Trophoblast cell (in vitro differentiated cells and primary cell): ENCODE results near the gene SMAP1.

Experiments
- DNase-seq, 2 donors: peaks; one replicate each; pipeline ENCODE4 v3.0.0-alpha.2; 2016
- H2AFZ ChIP-seq: 2 replicates; pipeline ENCODE4 v1.6.1; 2013; ENCODE audit warnings: low read length, moderate library complexity, mild to moderate bottlenecking; ENCODE audit not compliant: insufficient read depth, poor library complexity
- H2AK5ac ChIP-seq: 2 replicates; pipeline ENCODE4 v1.6.1; 2013; ENCODE audit warnings: mild to moderate bottlenecking, low read length
- H2BK120ac ChIP-seq: 2 replicates; pipeline ENCODE4 v1.6.1; 2013; ENCODE audit warnings: low read length, mild to moderate bottlenecking, moderate library complexity; ENCODE audit not compliant: insufficient read depth, poor library complexity
- H2BK12ac ChIP-seq: 2 replicates; pipeline ENCODE4 v1.6.1; 2013; ENCODE audit warnings: mild to moderate bottlenecking, low read length, moderate library complexity
- H2BK5ac ChIP-seq: 2 replicates; pipeline ENCODE4 v1.6.1; 2013; ENCODE audit warnings: low read length, low read depth, moderate library complexity, mild to moderate bottlenecking; ENCODE audit not compliant: poor library complexity
- H3K14ac ChIP-seq: 2 replicates; pipeline ENCODE4 v1.6.1; 2013; ENCODE audit warnings: mild to moderate bottlenecking, low read length
- H3K18ac ChIP-seq: 2 replicates; pipeline ENCODE4 v1.6.1; 2013; ENCODE audit warnings: mild to moderate bottlenecking, low read length
- H3K23ac ChIP-seq: 2 replicates; pipeline ENCODE4 v1.6.1; 2013; ENCODE audit warnings: low read length
- H3K27ac ChIP-seq: 2 replicates; pipeline ENCODE4 v1.5.1; 2013; ENCODE audit warnings: low read depth, mild to moderate bottlenecking, inconsistent platforms, low read length, moderate library complexity
- H3K27me3 ChIP-seq: 2 replicates; pipeline ENCODE4 v1.6.1; 2013; ENCODE audit warnings: inconsistent platforms, mild to moderate bottlenecking, low read length, moderate library complexity; ENCODE audit not compliant: insufficient read depth
- H3K36me3 ChIP-seq, 2 experiments: 1 replicate in 1 of 2; 2 replicates in 1 of 2; pipeline ENCODE4 v1.6.1; 2013; ENCODE audit warnings: low read length in 2 of 2, mild to moderate bottlenecking in 2 of 2, moderate library complexity in 1 of 2; ENCODE audit not compliant: insufficient read depth in 2 of 2, control insufficient read depth in 1 of 2
- H3K4ac ChIP-seq: 2 replicates; pipeline ENCODE4 v1.6.1; 2013; ENCODE audit warnings: low read depth, mild to moderate bottlenecking, low read length, moderate library complexity
- H3K4me1 ChIP-seq, 2 experiments: 1 replicate in 1 of 2; 2 replicates in 1 of 2; pipeline ENCODE4 v1.6.1; 2013; ENCODE audit warnings: low read length in 2 of 2, mild to moderate bottlenecking in 2 of 2, moderate library complexity in 1 of 2; ENCODE audit not compliant: insufficient read depth in 2 of 2, control insufficient read depth in 1 of 2
- H3K4me2 ChIP-seq: 2 replicates; pipeline ENCODE4 v1.6.1; 2013; ENCODE audit warnings: inconsistent platforms, mild to moderate bottlenecking, low read length, moderate library complexity
- H3K4me3 ChIP-seq: 2 replicates; pipeline ENCODE4 v1.5.1; 2013; ENCODE audit warnings: mild to moderate bottlenecking, low read depth, low read length, inconsistent platforms
- H3K79me1 ChIP-seq: one replicate; pipeline ENCODE4 v1.6.1; 2013; ENCODE audit warnings: low read length
- H3K79me2 ChIP-seq: 2 replicates; pipeline ENCODE4 v1.6.1; 2013; ENCODE audit warnings: low read length, mild to moderate bottlenecking; ENCODE audit not compliant: control insufficient read depth, insufficient read depth, poor library complexity
- H3K9ac ChIP-seq: 2 replicates; pipeline ENCODE4 v1.6.1; 2013; ENCODE audit warnings: mild to moderate bottlenecking, low read length
- H3K9me3 ChIP-seq: 2 replicates; pipeline ENCODE4 v1.6.1; 2013; ENCODE audit warnings: low read depth, mild to moderate bottlenecking, control low read depth, inconsistent platforms, low read length; ENCODE audit not compliant: insufficient read depth
- H4K12ac ChIP-seq: 2 replicates; pipeline ENCODE4 v1.6.1; 2013; ENCODE audit warnings: low read depth, mild to moderate bottlenecking, low read length, moderate library complexity
- H4K8ac ChIP-seq: 2 replicates; pipeline ENCODE4 v1.6.1; 2013; ENCODE audit warnings: low read depth, mild to moderate bottlenecking, low read length, moderate library complexity
- H4K91ac ChIP-seq: one replicate; pipeline ENCODE4 v1.6.1; 2013; ENCODE audit warnings: low read depth, mild to moderate bottlenecking, low read length, moderate library complexity
- WGBS: extraction: QIAGEN DNeasy Blood & Tissue Kit; methylation state at CpG from one replicate; pipeline ENCODE4 v1.1.7; 2013; ENCODE audit warnings: missing lambda C conversion rate; ENCODE audit not compliant: insufficient read length, insufficient coverage; ENCODE audit errors: extremely low coverage; 5-methylcytosine and 5-hydroxymethylcytosine counted together

Gene SMAP1

DNA sequence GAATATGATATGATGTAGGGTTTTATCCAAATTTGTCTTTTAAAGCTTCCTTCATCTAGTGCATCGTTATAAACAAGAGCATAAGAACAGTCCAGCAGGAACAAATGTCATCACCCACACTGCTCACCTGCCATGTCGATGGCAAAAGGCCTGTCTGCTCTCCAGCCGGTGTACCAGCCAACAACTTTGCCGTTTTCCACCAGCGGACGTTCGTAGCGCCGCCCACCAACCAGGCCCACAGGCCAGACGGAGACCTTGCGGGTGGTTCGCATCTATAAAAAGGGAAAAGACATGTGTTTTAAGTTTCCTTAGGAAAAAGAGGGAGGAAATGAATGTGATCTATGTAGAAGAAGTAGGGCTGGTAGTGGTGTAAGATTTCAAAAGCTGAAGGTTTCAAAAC, 226.3 kb downstream of the SMAP1 start:
- no peaks in the 10 kb centered on the region for H3K27me3 ChIP-seq

DNA sequence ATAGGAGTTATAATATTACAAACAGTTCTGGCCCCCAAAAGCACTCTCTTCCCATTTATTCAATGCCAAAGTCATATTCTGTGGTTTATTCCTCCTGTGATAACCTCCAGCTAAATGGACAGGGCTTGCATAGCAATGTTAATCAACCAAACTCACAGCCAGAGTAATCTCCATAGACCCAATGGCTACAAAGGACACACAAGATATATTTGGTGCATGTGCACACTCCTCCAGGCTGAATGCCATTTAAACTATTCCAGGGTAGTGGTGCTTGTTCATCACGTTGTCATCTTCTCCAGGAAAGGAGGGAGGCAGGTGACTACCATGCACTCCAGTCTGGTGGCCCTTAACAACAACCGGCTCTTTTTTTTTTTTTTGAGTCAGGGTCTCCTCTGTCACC, 232.4 kb downstream of the SMAP1 start:
- Histone ChIP-seq H3K18ac (no peak overlapping the region), H3K9me3 (no peaks in the 10 kb centered on the region), H3K27me3 (no peaks in the 10 kb centered on the region), H3K14ac (no peak overlapping the region), H4K8ac (no peak overlapping the region), H3K4me2 (no peak overlapping the region), H2BK5ac (no peak overlapping the region), H3K79me1 (no peaks in the 10 kb centered on the region), H4K12ac (no peak overlapping the region), H2BK120ac (no peak overlapping the region), H3K4ac (no peak overlapping the region), H3K79me2 (no peaks in the 10 kb centered on the region), H4K91ac (no peak overlapping the region), H3K9ac (no peak overlapping the region), H2BK12ac (no peak overlapping the region), H3K23ac (no peak overlapping the region), H3K27ac (no peak overlapping the region), H3K4me1 (peaks cover 0 to 3% of the 10 kb centered on the region in 2 experiments), H3K36me3 (no peaks in the 10 kb centered on the region), H3K4me3 (no peak overlapping the region), H2AFZ (no peak overlapping the region), H2AK5ac (no peak overlapping the region)
- DNase-seq, result no peak
- no CpG with 5 or more reads among the region's 2 CpGs for WGBS

More for the DNA sequence above, 226.3 kb downstream of the SMAP1 start:
- Histone ChIP-seq H3K4ac (no peak overlapping the region), H3K4me1 (peaks cover 0 to 3% of the 10 kb centered on the region in 2 experiments), H3K79me1 (no peaks in the 10 kb centered on the region), H3K18ac (no peak overlapping the region), H2BK12ac (no peak overlapping the region), H3K27ac (no peak overlapping the region), H2AFZ (no peak overlapping the region), H2BK5ac (no peak overlapping the region), H3K4me3 (no peak overlapping the region), H3K9me3 (no peaks in the 10 kb centered on the region), H4K12ac (no peak overlapping the region), H3K4me2 (no peak overlapping the region), H3K9ac (no peak overlapping the region), H2AK5ac (no peak overlapping the region), H3K36me3 (no peaks in the 10 kb centered on the region), H4K8ac (no peak overlapping the region), H3K14ac (no peak overlapping the region), H3K79me2 (no peaks in the 10 kb centered on the region), H4K91ac (no peak overlapping the region), H2BK120ac (no peak overlapping the region), H3K23ac (no peak overlapping the region)
- WGBS, result no CpG with 5 or more reads among the region's 12 CpGs
- no peak for DNase-seq

DNA sequence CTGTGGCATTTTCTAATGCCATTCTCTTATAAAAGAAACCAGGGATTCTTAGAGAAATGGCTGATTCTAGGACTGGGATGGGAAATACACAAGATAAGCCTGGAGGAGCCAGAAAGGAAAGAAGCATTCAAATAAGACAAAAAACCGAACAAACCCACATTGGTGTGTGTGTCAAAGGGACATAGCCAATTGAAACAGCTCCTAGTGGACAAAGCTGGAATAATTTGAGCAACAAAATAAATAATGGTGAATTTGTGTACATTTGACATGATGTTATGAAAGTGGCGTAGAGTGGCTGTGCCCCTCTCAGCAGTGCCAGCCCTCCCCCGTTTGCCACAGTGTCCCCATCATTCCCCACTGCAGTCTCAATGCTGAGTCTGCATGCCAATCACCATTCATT, 233.6 kb downstream of the SMAP1 start:
- Histone ChIP-seq H4K8ac (no peak overlapping the region), H3K27ac (no peak overlapping the region), H2AFZ (no peak overlapping the region), H3K9ac (no peak overlapping the region), H3K79me1 (no peaks in the 10 kb centered on the region), H3K4ac (no peak overlapping the region), H3K4me1 (no peaks in the 10 kb centered on the region), H3K4me2 (no peak overlapping the region), H3K27me3 (no peaks in the 10 kb centered on the region), H4K12ac (no peak overlapping the region), H2BK5ac (no peak overlapping the region), H4K91ac (no peak overlapping the region), H2BK12ac (no peak overlapping the region), H3K14ac (no peak overlapping the region), H3K9me3 (no peaks in the 10 kb centered on the region), H3K79me2 (no peaks in the 10 kb centered on the region), H2AK5ac (no peak overlapping the region), H3K4me3 (no peak overlapping the region), H3K36me3 (no peaks in the 10 kb centered on the region), H3K18ac (no peak overlapping the region), H3K23ac (no peak overlapping the region), H2BK120ac (no peak overlapping the region)
- DNase-seq, result peak in 1 of 2 donors; percentile 33
- WGBS, result no CpG with 5 or more reads among the region's 3 CpGs

DNA sequence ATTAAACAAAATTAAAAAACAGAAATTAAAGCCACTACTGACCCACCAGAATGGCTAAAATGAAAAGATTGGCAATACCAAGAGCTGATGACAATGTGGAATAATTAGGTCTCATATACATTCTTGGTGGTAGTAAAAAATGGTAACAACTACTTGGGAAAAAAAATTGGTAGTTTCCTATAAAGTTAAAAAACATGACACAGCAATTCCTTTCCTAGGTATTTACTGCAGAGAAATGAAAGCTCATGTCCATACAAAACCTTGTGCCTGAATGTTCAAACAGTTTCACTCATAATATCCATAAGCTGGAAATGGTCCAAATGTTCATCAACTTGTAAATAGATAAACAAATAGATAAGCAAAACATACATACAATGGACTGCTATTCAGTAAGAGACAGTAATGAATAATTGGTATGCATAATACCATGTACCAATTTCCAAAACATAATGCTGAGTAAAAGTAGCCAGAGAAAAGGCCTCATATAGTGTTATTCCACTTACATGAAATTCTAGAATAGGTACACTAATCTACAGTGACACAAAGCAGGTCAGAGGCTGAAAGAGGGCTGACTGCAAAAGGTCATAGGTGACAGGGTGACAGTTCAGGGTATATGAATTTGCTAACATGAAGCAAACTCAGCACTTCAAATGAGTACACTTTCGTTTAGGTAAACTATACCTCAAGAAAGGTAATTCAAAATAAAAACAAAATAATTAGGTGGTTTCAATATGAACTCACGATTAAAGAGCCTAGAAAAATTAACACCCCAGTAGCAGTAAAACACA, 236.2 kb downstream of the SMAP1 start:
- Histone ChIP-seq H3K9me3 (peaks cover 2% of the 10 kb centered on the region), H4K8ac (no peak overlapping the region), H3K4ac (no peak overlapping the region), H3K9ac (no peak overlapping the region), H3K4me2 (no peak overlapping the region), H4K12ac (no peak overlapping the region), H3K27ac (no peak overlapping the region), H3K4me3 (no peak overlapping the region), H4K91ac (no peak overlapping the region), H2AK5ac (no peak overlapping the region), H3K23ac (no peak overlapping the region), H3K79me1 (no peaks in the 10 kb centered on the region), H3K79me2 (no peaks in the 10 kb centered on the region), H2AFZ (no peak overlapping the region), H2BK120ac (no peak overlapping the region), H2BK12ac (no peak overlapping the region), H3K27me3 (no peaks in the 10 kb centered on the region), H2BK5ac (no peak overlapping the region), H3K18ac (no peak overlapping the region), H3K14ac (no peak overlapping the region), H3K4me1 (no peaks in the 10 kb centered on the region), H3K36me3 (no peaks in the 10 kb centered on the region)
- no peak for DNase-seq
- no CpG with 5 or more reads among the region's 2 CpGs for WGBS
